AG04450 (cell line): Measurements from ENCODE around the gene PAH. TPM values are rescaled to one million over a fixed set of nuclear protein-coding genes. Genes with fewer than 3 reads are reported as not detected.

ENCODE experiments used
- CTCF ChIA-PET: fragments of 300-600, 350-600 bp; formaldehyde crosslinking; extraction: SDS; loops from one replicate; lab custom pipeline; 2022; ENCODE audit warnings: antibody characterized with exemption, inconsistent platforms; lab: Charles Lee
- POLR2A ChIA-PET: fragments of 350-600 bp; formaldehyde crosslinking; extraction: SDS; loops from one replicate; lab custom pipeline; 2021; ENCODE audit warnings: antibody characterized with exemption, inconsistent platforms; lab: Yijun Ruan, JAX
- DNase-seq: peaks from one replicate; pipeline ENCODE4 v3.0.0-alpha.2; 2011; ENCODE audit warnings: low read depth, low spot score
- H3K27ac ChIP-seq: one replicate; pipeline ENCODE4 v1.5.1; 2012; ENCODE audit warnings: low read depth, low read length, control low read depth
- H3K27me3 ChIP-seq: one replicate; pipeline ENCODE4 v1.6.0; 2012; ENCODE audit warnings: low read length; ENCODE audit not compliant: control insufficient read depth, insufficient read depth
- H3K4me3 ChIP-seq: 2 replicates; pipeline ENCODE4 v1.5.1; 2011; ENCODE audit warnings: mild to moderate bottlenecking, low read depth, low read length, control low read depth
- H3K9me3 ChIP-seq: 2 replicates; pipeline ENCODE4 v1.5.1; 2012; ENCODE audit warnings: low read length; ENCODE audit not compliant: control insufficient read depth, insufficient read depth
- CTCF ChIP-seq: IDR thresholded peaks from 2 replicates; pipeline ENCODE4 v1.5.1; 2011; ENCODE audit warnings: low read depth, low read length, control low read depth, inconsistent platforms
- polyA plus RNA-seq: library from polyadenylated mRNA; depleted of rRNA; stranded (reverse); fragments of >200 nt; gene quantifications from 2 replicates; pipeline ENCODE4 v1.2.3, GENCODE V29; 2011

Gene PAH
- polyA plus RNA-seq, 1 experiment, result not detected

GRCh38 chr12:102939670-102940222 lies 22.7 kb upstream of the PAH start:
- POLR2A ChIA-PET, result no interaction called here
- no peak overlapping the region for H3K27ac ChIP-seq
- no peak for TF ChIP-seq CTCF
- CTCF ChIA-PET, result interaction anchor here (1.9 to 2.3 kb wide), 2 partner anchors 9 to 609 kb away, joined by 5 to 6 read pairs; no protein-coding TSS in a partner anchor
- H3K27me3 ChIP-seq, result no peaks in the 10 kb centered on the region
- no peak for DNase-seq
- no peak overlapping the region for H3K4me3 ChIP-seq
- peaks cover 20% of the 10 kb centered on the region for H3K9me3 ChIP-seq

- Histone ChIP-seq H3K4me3 (no peak overlapping the region), H3K9me3 (peaks cover 20% of the 10 kb centered on the region), H3K27ac (no peak overlapping the region), H3K27me3 (no peaks in the 10 kb centered on the region)
- CTCF ChIA-PET, result interaction anchor here (2.3 kb wide), 1 partner anchor 10 kb away, joined by 5 read pairs; no protein-coding TSS in a partner anchor
- DNase-seq, result no peak
- POLR2A ChIA-PET, result no interaction called here
- no peak for TF ChIP-seq CTCF
Measured at GRCh38 chr12:102939059-102939458, 22.0 kb upstream of the PAH start.

GRCh38 chr12:102933168-102933567 lies 16.1 kb upstream of the PAH start:
- ChIA-PET POLR2A (no interaction called here), CTCF (no interaction called here)
- H3K27me3 ChIP-seq, result no peaks in the 10 kb centered on the region
- no peak for TF ChIP-seq CTCF
- no peak for DNase-seq
- no peak overlapping the region for H3K4me3 ChIP-seq
- no peak overlapping the region for H3K27ac ChIP-seq
- H3K9me3 ChIP-seq, result peaks cover 3% of the 10 kb centered on the region; the same call in 1 of the 2 replicates

- Histone ChIP-seq H3K4me3 (no peak overlapping the region), H3K9me3 (0 out of 2 replicates have a peak, but pooled peaks cover 1% of the 10 kb centered on the region), H3K27me3 (no peaks in the 10 kb centered on the region), H3K27ac (no peak overlapping the region)
- TF ChIP-seq CTCF, result no peak
- no peak for DNase-seq
- POLR2A ChIA-PET, result no interaction called here
- CTCF ChIA-PET, result no interaction called here
Measured at GRCh38 chr12:102927220-102927619, 10.2 kb upstream of the PAH start.

- no peak for TF ChIP-seq CTCF
- ChIA-PET POLR2A (no interaction called here), CTCF (no interaction called here)
- DNase-seq, result no peak
- H3K27ac ChIP-seq, result no peak overlapping the region
- H3K27me3 ChIP-seq, result no peaks in the 10 kb centered on the region
- H3K4me3 ChIP-seq, result no peak overlapping the region
- H3K9me3 ChIP-seq, result peaks cover 10% of the 10 kb centered on the region
Measured at GRCh38 chr12:102921240-102921639, 4.2 kb upstream of the PAH start.
